ENCODE results near the gene DNAH12.
A peak's percentile ranks its signal among the peaks of the same experiment; 100 is the strongest.
"Not testable (repeated sequence)": the region's sequence is repeated elsewhere in the genome, so short reads cannot be mapped to it uniquely, and the experiment has no call there.

Gene DNAH12

GRCh38 chr3:57420001-57420400, 124.1 kb downstream of the DNAH12 start:
- DNase-seq (ENCODE audit: extremely low read depth in 1 of 2, low read depth in 1 of 2), result no peak

GRCh38 chr3:57411715-57412114, 132.4 kb downstream of the DNAH12 start:
- no peak for DNase-seq (ENCODE audit: extremely low read depth in 1 of 2, low read depth in 1 of 2)

- no peak for DNase-seq (ENCODE audit: extremely low read depth in 1 of 2, low read depth in 1 of 2)
These were observed 134.7 kb downstream of the DNAH12 start for GRCh38 chr3:57409471-57409870.

- DNase-seq (ENCODE audit: extremely low read depth in 1 of 2, low read depth in 1 of 2), result no peak
These were observed 141.5 kb downstream of the DNAH12 start for GRCh38 chr3:57402675-57403074.

GRCh38 chr3:57397175-57398026, 146.7 kb downstream of the DNAH12 start:
- peak; percentile 8 to 13 for DNase-seq (ENCODE audit: extremely low read depth in 1 of 2, low read depth in 1 of 2)

- no peak for DNase-seq (ENCODE audit: extremely low read depth in 1 of 2, low read depth in 1 of 2)
These were observed 150.2 kb downstream of the DNAH12 start for GRCh38 chr3:57393977-57394376.

GRCh38 chr3:57391767-57392166, 152.4 kb downstream of the DNAH12 start:
- no peak for DNase-seq (ENCODE audit: extremely low read depth in 1 of 2, low read depth in 1 of 2)

GRCh38 chr3:57389271-57389670, 154.9 kb downstream of the DNAH12 start:
- no peak for DNase-seq (ENCODE audit: extremely low read depth in 1 of 2, low read depth in 1 of 2)

- no peak for DNase-seq (ENCODE audit: extremely low read depth in 1 of 2, low read depth in 1 of 2)
These were observed 157.8 kb downstream of the DNAH12 start for GRCh38 chr3:57386307-57386706.

- no peak for DNase-seq (ENCODE audit: extremely low read depth in 1 of 2, low read depth in 1 of 2)
These were observed 158.6 kb downstream of the DNAH12 start for GRCh38 chr3:57385498-57385897.

- DNase-seq (ENCODE audit: extremely low read depth in 1 of 2, low read depth in 1 of 2), result no peak
These were observed 160.3 kb downstream of the DNAH12 start for GRCh38 chr3:57383838-57384237.

GRCh38 chr3:57383406-57383805, 160.7 kb downstream of the DNAH12 start:
- no peak for DNase-seq (ENCODE audit: extremely low read depth in 1 of 2, low read depth in 1 of 2)

- no peak for DNase-seq (ENCODE audit: extremely low read depth in 1 of 2, low read depth in 1 of 2)
These were observed 161.2 kb downstream of the DNAH12 start for GRCh38 chr3:57382933-57383332.

- no peak for DNase-seq (ENCODE audit: extremely low read depth in 1 of 2, low read depth in 1 of 2)
These were observed 173.8 kb downstream of the DNAH12 start for GRCh38 chr3:57370341-57370740.

GRCh38 chr3:57365089-57365488, 179.1 kb downstream of the DNAH12 start:
- DNase-seq (ENCODE audit: extremely low read depth in 1 of 2, low read depth in 1 of 2), result not testable (repeated sequence)

GRCh38 chr3:57356275-57356674, 187.9 kb downstream of the DNAH12 start:
- DNase-seq (ENCODE audit: extremely low read depth in 1 of 2, low read depth in 1 of 2), result not testable (repeated sequence)

- DNase-seq (ENCODE audit: extremely low read depth in 1 of 2, low read depth in 1 of 2), result no peak
These were observed 189.4 kb downstream of the DNAH12 start for GRCh38 chr3:57354768-57355167.

GRCh38 chr3:57350271-57350670, 193.9 kb downstream of the DNAH12 start:
- no peak for DNase-seq (ENCODE audit: extremely low read depth in 1 of 2, low read depth in 1 of 2)

- not testable (repeated sequence) for DNase-seq (ENCODE audit: extremely low read depth in 1 of 2, low read depth in 1 of 2)
These were observed 205.0 kb downstream of the DNAH12 start for GRCh38 chr3:57339071-57339642.

- DNase-seq (ENCODE audit: extremely low read depth in 1 of 2, low read depth in 1 of 2), result not testable (repeated sequence)
These were observed 205.7 kb downstream of the DNAH12 start for GRCh38 chr3:57338272-57339070.

GRCh38 chr3:57335283-57335938, 208.7 kb downstream of the DNAH12 start:
- no peak for DNase-seq (ENCODE audit: extremely low read depth in 1 of 2, low read depth in 1 of 2)

All from activated CD8-positive, alpha-beta memory T cell treated with anti-CD3 and anti-CD28 coated beads for 1 hour (primary cell).